Activated gamma-delta T cell treated with Interleukin-2 at 50 U/mL for 16 hours (primary cell): ENCODE data around the gene KLRF1.

Experiments used
- DNase-seq: peaks from one replicate; pipeline ENCODE4 v3.0.0-alpha.2; 2020

The KLRF1 gene

GRCh38 chr12:9809866-9810265 is 17.4 kb upstream of the KLRF1 start:
- DNase-seq, result no peak

- no peak for DNase-seq
Observed at GRCh38 chr12:9810671-9811070, 16.6 kb upstream of the KLRF1 start.

- DNase-seq, result no peak
Observed at GRCh38 chr12:9811621-9812020, 15.7 kb upstream of the KLRF1 start.

- DNase-seq, result peak; percentile 92
Observed at GRCh38 chr12:9813821-9814798, 13.2 kb upstream of the KLRF1 start.

- DNase-seq, result no peak
Observed at GRCh38 chr12:9820281-9820930, 6.9 kb upstream of the KLRF1 start.

- DNase-seq, result no peak
Observed at GRCh38 chr12:9829483-9829882, 2.2 kb downstream of the KLRF1 start.

GRCh38 chr12:9829982-9830381 is 2.7 kb downstream of the KLRF1 start:
- DNase-seq, result no peak

GRCh38 chr12:9831720-9832119 is 4.4 kb downstream of the KLRF1 start:
- no peak for DNase-seq

GRCh38 chr12:9843407-9843806 is 16.1 kb downstream of the KLRF1 start:
- DNase-seq, result no peak

- no peak for DNase-seq
Observed at GRCh38 chr12:9848899-9849298, 21.6 kb downstream of the KLRF1 start.

GRCh38 chr12:9851050-9851449 is 23.8 kb downstream of the KLRF1 start:
- DNase-seq, result no peak

GRCh38 chr12:9851927-9852326 is 24.6 kb downstream of the KLRF1 start:
- DNase-seq, result no peak

GRCh38 chr12:9856151-9856550 is 28.9 kb downstream of the KLRF1 start:
- DNase-seq, result no peak

- DNase-seq, result no peak
Observed at GRCh38 chr12:9856894-9857293, 29.6 kb downstream of the KLRF1 start.

GRCh38 chr12:9858135-9858534 is 30.9 kb downstream of the KLRF1 start:
- DNase-seq, result no peak

- DNase-seq, result no peak
Observed at GRCh38 chr12:9864913-9865675, 37.8 kb downstream of the KLRF1 start.

- DNase-seq, result no peak
Observed at GRCh38 chr12:9866860-9867269, 39.6 kb downstream of the KLRF1 start.

GRCh38 chr12:9867531-9867930 is 40.2 kb downstream of the KLRF1 start:
- no peak for DNase-seq

GRCh38 chr12:9868311-9868801 is 41.1 kb downstream of the KLRF1 start:
- DNase-seq, result no peak

- DNase-seq, result no peak
Observed at GRCh38 chr12:9868951-9869306, 41.6 kb downstream of the KLRF1 start.

GRCh38 chr12:9869307-9870161 is 42.3 kb downstream of the KLRF1 start, which contains the start of gene CLEC2B:
Gene CLEC2B (minus strand): TSS chr12:9869354.
- no peak for DNase-seq

GRCh38 chr12:9870286-9870866 is 43.1 kb downstream of the KLRF1 start:
- no peak for DNase-seq
